GM12873 (cell line): ENCODE data around the gene ADCY5.

ENCODE experiments used
- TF ChIP-seq, protein P1 (sequence below): IDR thresholded peaks from 2 replicates; pipeline ENCODE4 v1.5.1; 2012; ENCODE audit warnings: low read depth, mild to moderate bottlenecking, moderate library complexity, low read length, control low read depth; ENCODE audit not compliant: insufficient read depth; ENCODE audit errors: missing control alignments

The ADCY5 gene

DNA sequence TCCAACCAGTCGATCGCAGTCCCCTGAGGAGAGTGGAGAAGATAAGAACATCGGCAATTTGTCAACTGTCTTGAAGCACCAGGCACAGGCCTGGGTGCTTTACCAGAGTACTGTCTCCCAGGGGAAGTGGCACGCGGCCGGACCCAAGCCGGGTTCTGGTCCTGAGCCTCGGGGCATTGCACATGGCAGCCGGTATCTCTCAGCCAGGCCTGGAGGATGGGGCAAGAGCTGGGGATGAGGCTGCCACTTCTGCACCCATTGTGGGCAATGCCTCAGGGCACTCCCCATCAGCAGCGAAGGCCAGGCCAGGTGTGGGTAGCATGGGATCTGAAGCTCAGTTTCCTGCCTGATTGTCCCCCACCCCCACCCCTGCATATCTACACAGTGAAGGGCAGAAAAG lies 77.5 kb downstream of the ADCY5 start:
- TF ChIP-seq, protein P1, sequence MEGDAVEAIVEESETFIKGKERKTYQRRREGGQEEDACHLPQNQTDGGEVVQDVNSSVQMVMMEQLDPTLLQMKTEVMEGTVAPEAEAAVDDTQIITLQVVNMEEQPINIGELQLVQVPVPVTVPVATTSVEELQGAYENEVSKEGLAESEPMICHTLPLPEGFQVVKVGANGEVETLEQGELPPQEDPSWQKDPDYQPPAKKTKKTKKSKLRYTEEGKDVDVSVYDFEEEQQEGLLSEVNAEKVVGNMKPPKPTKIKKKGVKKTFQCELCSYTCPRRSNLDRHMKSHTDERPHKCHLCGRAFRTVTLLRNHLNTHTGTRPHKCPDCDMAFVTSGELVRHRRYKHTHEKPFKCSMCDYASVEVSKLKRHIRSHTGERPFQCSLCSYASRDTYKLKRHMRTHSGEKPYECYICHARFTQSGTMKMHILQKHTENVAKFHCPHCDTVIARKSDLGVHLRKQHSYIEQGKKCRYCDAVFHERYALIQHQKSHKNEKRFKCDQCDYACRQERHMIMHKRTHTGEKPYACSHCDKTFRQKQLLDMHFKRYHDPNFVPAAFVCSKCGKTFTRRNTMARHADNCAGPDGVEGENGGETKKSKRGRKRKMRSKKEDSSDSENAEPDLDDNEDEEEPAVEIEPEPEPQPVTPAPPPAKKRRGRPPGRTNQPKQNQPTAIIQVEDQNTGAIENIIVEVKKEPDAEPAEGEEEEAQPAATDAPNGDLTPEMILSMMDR = no peak

DNA sequence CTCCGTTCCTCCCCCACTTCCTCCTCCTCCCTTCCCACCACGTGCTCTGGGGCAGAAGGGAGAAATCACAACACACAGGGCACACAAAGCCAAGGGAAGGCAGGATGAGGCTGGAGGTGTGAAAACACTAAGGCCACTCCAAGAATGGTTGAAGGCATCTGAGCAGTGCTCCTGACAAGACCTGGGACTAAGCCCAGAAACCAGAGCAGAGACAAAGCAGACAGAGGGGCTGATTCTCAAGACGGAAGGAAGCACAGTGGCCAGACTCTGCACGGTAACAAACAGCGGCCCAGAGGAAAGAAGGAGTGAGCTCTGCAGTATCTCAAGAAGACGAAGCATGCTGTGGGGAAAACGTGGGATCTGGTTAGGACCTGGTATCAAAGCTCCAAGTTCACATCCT lies 78.1 kb downstream of the ADCY5 start:
- TF ChIP-seq, protein P1 = no peak

DNA sequence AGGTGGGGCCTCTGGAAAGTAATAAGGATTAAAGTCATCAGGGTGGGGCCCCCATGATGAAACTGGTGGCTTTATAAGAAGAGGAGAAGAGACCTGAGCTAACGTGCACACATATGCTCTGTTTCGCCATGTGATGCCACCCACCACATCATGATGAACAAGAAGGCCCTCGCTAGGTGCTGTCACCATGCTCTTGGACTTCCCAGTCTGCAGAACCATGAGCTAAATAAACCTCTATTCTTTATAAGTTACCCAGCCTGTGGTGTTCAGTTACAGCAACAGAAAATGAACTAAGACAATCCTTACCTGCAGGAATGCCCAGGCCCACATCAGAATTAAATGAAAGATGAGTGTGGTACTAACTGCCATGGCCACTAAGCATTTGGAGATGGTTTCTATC lies 79.8 kb downstream of the ADCY5 start:
- TF ChIP-seq, protein P1 = no peak

DNA sequence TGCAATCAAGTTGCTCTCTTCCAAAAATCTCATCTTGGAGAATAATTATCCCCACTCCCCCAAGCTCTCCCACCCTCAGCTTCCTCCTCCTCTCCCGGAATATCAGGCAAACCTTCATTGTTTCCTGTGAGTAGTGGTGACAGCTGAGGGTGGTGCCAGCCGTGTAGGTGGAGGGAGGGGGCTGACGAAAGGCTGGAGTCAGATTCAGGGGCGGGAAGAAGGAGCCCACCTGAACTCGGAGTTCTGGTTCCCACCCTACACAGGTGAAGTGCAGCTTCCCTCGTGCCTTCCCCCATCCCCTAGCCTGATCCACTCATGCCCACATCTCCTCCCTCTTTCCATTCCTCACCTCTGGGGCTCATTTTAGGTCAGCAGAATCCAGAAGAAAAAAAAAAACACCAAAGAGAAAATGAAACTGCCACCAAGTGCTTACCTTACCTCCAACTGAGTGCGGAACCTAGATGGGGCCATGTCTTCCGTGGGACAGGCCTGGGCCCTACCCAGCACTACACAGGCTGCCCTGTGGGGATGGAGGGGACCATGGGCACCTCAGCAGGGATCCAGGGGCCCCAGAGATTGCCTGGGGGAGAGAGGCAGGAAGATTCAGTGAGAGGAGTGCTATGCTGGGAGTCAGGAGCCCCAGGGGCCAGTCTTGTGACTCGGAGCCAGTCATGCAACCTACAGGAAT lies 81.3 kb downstream of the ADCY5 start:
- TF ChIP-seq, protein P1 = no peak

DNA sequence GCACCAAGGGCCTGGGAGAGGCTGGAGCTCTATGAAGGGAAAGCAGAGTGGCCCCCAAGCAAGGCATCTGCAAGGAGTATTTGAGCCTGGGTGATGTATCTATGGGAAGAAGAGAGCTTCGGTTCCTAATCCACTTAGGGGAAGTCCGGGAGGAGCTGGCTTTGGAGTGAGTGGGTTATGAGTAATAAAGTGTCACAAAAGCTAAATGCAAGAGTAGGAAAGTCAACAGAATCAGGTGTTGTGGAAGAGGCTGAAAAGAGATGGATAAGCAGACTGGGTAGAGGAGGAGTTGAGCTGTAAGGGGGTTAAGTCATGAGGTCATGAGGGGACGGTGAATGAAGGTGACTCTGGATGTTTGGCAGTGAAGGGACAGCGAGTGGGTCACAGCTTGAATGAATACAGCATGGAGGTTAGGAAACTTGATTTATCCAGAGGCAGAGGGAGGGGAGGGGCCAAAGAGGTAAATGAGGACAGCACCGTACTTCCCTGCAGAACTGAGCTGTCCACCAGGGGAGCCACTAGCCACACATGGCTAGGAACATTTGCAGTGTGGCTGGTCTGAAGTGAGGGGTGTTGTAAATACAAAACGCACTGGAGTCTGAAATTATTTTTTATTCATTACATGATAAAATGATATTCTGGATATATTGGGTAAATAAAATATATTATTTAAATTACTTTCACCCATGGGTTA lies 83.3 kb downstream of the ADCY5 start:
- TF ChIP-seq, protein P1 = peak; percentile 47

DNA sequence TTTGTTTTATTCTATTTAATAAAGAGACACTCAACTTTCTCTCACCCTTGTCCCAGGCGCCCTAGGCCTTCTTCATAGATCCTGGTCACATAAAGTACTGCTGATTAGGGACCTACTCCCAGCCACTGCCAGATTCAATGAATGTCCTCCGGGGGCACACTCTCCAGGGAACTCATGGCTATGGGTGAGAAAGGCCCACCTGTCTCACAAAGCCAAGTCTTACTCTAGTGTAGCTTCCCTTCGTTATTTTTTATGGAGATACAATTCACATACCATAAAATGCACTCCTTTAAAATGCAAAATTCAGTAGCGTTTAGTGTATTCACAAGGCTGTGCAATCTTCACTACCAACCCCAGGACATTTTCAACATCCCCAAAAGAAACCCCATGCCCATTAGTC lies 87.8 kb downstream of the ADCY5 start:
- TF ChIP-seq, protein P1 = peak; percentile 30

DNA sequence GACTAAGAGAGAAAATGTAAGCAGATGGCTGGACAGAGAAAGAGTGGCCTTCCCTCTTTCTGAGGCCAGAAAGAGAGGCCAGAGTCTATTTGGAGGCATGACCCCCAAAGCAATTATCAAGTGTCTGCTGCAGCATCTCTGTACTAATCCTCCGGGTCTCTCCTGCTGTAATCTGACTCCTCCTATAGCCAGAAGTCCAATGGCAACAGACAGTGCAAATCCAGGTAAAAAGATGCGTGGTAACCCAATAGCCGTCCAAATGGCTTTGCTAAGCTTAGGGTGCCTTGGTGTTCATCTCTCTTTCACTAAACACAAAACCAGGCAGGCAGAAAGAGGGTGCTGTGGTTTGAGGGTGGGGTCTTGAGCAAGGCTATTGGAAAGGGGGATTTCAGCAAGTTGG lies 91.6 kb downstream of the ADCY5 start:
- TF ChIP-seq, protein P1 = no peak
